Measurements from ENCODE around the gene PGBD1.

- TF ChIP-seq, protein P1, sequence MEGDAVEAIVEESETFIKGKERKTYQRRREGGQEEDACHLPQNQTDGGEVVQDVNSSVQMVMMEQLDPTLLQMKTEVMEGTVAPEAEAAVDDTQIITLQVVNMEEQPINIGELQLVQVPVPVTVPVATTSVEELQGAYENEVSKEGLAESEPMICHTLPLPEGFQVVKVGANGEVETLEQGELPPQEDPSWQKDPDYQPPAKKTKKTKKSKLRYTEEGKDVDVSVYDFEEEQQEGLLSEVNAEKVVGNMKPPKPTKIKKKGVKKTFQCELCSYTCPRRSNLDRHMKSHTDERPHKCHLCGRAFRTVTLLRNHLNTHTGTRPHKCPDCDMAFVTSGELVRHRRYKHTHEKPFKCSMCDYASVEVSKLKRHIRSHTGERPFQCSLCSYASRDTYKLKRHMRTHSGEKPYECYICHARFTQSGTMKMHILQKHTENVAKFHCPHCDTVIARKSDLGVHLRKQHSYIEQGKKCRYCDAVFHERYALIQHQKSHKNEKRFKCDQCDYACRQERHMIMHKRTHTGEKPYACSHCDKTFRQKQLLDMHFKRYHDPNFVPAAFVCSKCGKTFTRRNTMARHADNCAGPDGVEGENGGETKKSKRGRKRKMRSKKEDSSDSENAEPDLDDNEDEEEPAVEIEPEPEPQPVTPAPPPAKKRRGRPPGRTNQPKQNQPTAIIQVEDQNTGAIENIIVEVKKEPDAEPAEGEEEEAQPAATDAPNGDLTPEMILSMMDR (IDR thresholded peaks at IDR 0.05; ENCODE audit: low read depth, low read length): no peak
- TF ChIP-seq POLR2A (IDR thresholded peaks at IDR 0.05; ENCODE audit: extremely low read depth, insufficient read length): no peak
Observed at GRCh38 chr6:28296520-28297060, 15.2 kb downstream of the PGBD1 start.
